Suprapubic skin (tissue), 4 donors: ENCODE results near the gene NRF1. TPM values are rescaled to one million over a fixed set of nuclear protein-coding genes. Genes with fewer than 3 reads are reported as not detected.
"Not testable (repeated sequence)": the region's sequence is repeated elsewhere in the genome, so short reads cannot be mapped to it uniquely, and the experiment has no call there.

Experiments
- DNase-seq, 2 donors: peaks; one replicate each; pipeline ENCODE4 v3.0.0-alpha.2; 2019; ENCODE audit warnings: low spot score in 2 of 2
- H3K27ac ChIP-seq: fragments of 200-600 bp; sonication (generic); one replicate; pipeline ENCODE4 v1.5.1; 2019
- H3K27me3 ChIP-seq: fragments of 200-600 bp; sonication (generic); one replicate; pipeline ENCODE4 v1.5.1; 2019
- H3K36me3 ChIP-seq: fragments of 200-600 bp; sonication (generic); one replicate; pipeline ENCODE4 v1.5.1; 2019
- H3K4me1 ChIP-seq: fragments of 200-600 bp; sonication (generic); one replicate; pipeline ENCODE4 v1.5.1; 2019
- H3K4me3 ChIP-seq: fragments of 200-600 bp; sonication (generic); one replicate; pipeline ENCODE4 v1.5.1; 2019; ENCODE audit warnings: mild to moderate bottlenecking
- H3K9me3 ChIP-seq: fragments of 200-600 bp; sonication (generic); one replicate; pipeline ENCODE4 v1.5.1; 2019
- CTCF ChIP-seq, 2 donors: fragments of 200-600 bp in 1 of 2; fragments of 450-650 bp in 1 of 2; sonication (generic) in 1 of 2; IDR thresholded peaks; one replicate each; pipeline ENCODE4 v1.5.1; 2016 to 2019; ENCODE audit warnings: antibody characterized with exemption in 2 of 2, mild to moderate bottlenecking in 1 of 2, moderate library complexity in 1 of 2
- EP300 ChIP-seq: sonication (generic); formaldehyde crosslinking; IDR thresholded peaks from one replicate; pipeline ENCODE4 v1.6.1; 2017; ENCODE audit warnings: antibody characterized with exemption
- POLR2A ChIP-seq, 2 donors: fragments of 450-650 bp; IDR thresholded peaks; one replicate each; pipeline ENCODE4 v1.6.1; 2017; ENCODE audit warnings: antibody characterized with exemption in 2 of 2, mild to moderate bottlenecking in 2 of 2, moderate library complexity in 2 of 2
- POLR2AphosphoS5 ChIP-seq, 3 donors: sonication (generic); formaldehyde crosslinking; IDR thresholded peaks; one replicate each; pipeline ENCODE4 v1.6.1; 2017; ENCODE audit warnings: antibody characterized with exemption in 3 of 3
- WGBS: methylation state at CpG from one replicate; pipeline ENCODE4 v1.1.5; 2018; 5-methylcytosine and 5-hydroxymethylcytosine counted together
- total RNA-seq, 4 donors: library from RNA; depleted of rRNA; stranded (reverse); fragments of >200 nt; gene quantifications; one replicate each; pipeline ENCODE4 v1.1.0, GENCODE V29; 2016

The NRF1 gene
- total RNA-seq, 4 donors from 2014 or later: 11.7 to 33.2 (median 15.5) TPM

- Histone ChIP-seq H3K36me3 (no peaks in the 10 kb centered on the region), H3K27ac (no peak overlapping the region), H3K27me3 (no peaks in the 10 kb centered on the region), H3K9me3 (no peaks in the 10 kb centered on the region), H3K4me1 (no peaks in the 10 kb centered on the region), H3K4me3 (no peak overlapping the region)
- TF ChIP-seq CTCF (IDR thresholded peaks at IDR 0.05) (no peak), EP300 (no peak), POLR2A (IDR thresholded peaks at IDR 0.05) (no peak), POLR2AphosphoS5 (IDR thresholded peaks at IDR 0.05) (no peak)
- no peak for DNase-seq
- WGBS: 88% methylated on average over 5 of the region's 5 CpGs
Measured at GRCh38 chr7:129599174-129599573, 12.3 kb upstream of the NRF1 start.

- H3K4me1 ChIP-seq, H3K9me3 ChIP-seq, H3K36me3 ChIP-seq, H3K4me3 ChIP-seq, H3K27me3 ChIP-seq, DNase-seq, H3K27ac ChIP-seq: not testable (repeated sequence)
- WGBS: 60% methylated on average over 5 of the region's 5 CpGs
Measured at GRCh38 chr7:129603594-129603993, 7.9 kb upstream of the NRF1 start.

GRCh38 chr7:129604021-129604420 lies 7.5 kb upstream of the NRF1 start:
- not testable (repeated sequence) for H3K4me1 ChIP-seq, H3K4me3 ChIP-seq, H3K27ac ChIP-seq, H3K27me3 ChIP-seq, H3K36me3 ChIP-seq, DNase-seq, H3K9me3 ChIP-seq
- 89% methylated on average over 3 of the region's 3 CpGs for WGBS

- Histone ChIP-seq H3K4me1 (peaks cover under 1% of the 10 kb centered on the region), H3K4me3 (no peak overlapping the region), H3K27me3 (no peaks in the 10 kb centered on the region), H3K27ac (no peak overlapping the region), H3K9me3 (no peaks in the 10 kb centered on the region), H3K36me3 (no peaks in the 10 kb centered on the region)
- no peak for DNase-seq
- no peak for TF ChIP-seq POLR2AphosphoS5 (IDR thresholded peaks at IDR 0.05)
- TF ChIP-seq EP300: no peak
- TF ChIP-seq CTCF (IDR thresholded peaks at IDR 0.05): no peak
- TF ChIP-seq POLR2A (IDR thresholded peaks at IDR 0.05): no peak
- WGBS: 71% methylated on average over 8 of the region's 8 CpGs
Measured at GRCh38 chr7:129604713-129605437, 6.6 kb upstream of the NRF1 start.

- H3K4me1 ChIP-seq: peaks cover 12% of the 10 kb centered on the region
- no peaks in the 10 kb centered on the region for H3K36me3 ChIP-seq
- 90% methylated on average over 6 of the region's 6 CpGs for WGBS
- no peak for TF ChIP-seq POLR2AphosphoS5 (IDR thresholded peaks at IDR 0.05)
- no peak for TF ChIP-seq POLR2A (IDR thresholded peaks at IDR 0.05)
- no peak for TF ChIP-seq CTCF (IDR thresholded peaks at IDR 0.05)
- TF ChIP-seq EP300: no peak
- H3K9me3 ChIP-seq: no peaks in the 10 kb centered on the region
- H3K27ac ChIP-seq: no peak overlapping the region
- H3K27me3 ChIP-seq: no peaks in the 10 kb centered on the region
- no peak overlapping the region for H3K4me3 ChIP-seq
- DNase-seq: no peak
Measured at GRCh38 chr7:129605960-129606614, 5.4 kb upstream of the NRF1 start.

GRCh38 chr7:129606803-129607202 lies 4.7 kb upstream of the NRF1 start:
- no peak for DNase-seq
- H3K27me3 ChIP-seq: no peaks in the 10 kb centered on the region
- TF ChIP-seq EP300: no peak
- no peak for TF ChIP-seq CTCF (IDR thresholded peaks at IDR 0.05)
- no peak for TF ChIP-seq POLR2AphosphoS5 (IDR thresholded peaks at IDR 0.05)
- TF ChIP-seq POLR2A (IDR thresholded peaks at IDR 0.05): no peak
- H3K9me3 ChIP-seq: no peaks in the 10 kb centered on the region
- WGBS: 80% methylated on average over 7 of the region's 7 CpGs
- H3K4me1 ChIP-seq: peaks cover 12% of the 10 kb centered on the region
- H3K4me3 ChIP-seq: no peak overlapping the region
- no peak overlapping the region for H3K27ac ChIP-seq
- no peaks in the 10 kb centered on the region for H3K36me3 ChIP-seq
